Liver (tissue), 9 donors: ENCODE data around the gene SERPINI1. TPM values are rescaled to one million over a fixed set of nuclear protein-coding genes. Genes with fewer than 3 reads are reported as not detected.

Experiments
- DNase-seq: peaks from one replicate; pipeline ENCODE4 v3.0.0-alpha.2; 2017; ENCODE audit warnings: low spot score
- H3K27ac ChIP-seq, 2 donors: one replicate each; pipeline ENCODE4 v1.7.0; 2013; ENCODE audit warnings: inconsistent platforms in 2 of 2, low read length in 2 of 2, control low read depth in 1 of 2, low read depth in 1 of 2, mild to moderate bottlenecking in 1 of 2
- H3K27me3 ChIP-seq, 4 donors: one replicate each; pipeline versions ENCODE4 v1.6.1 to v1.7.0; 2013; ENCODE audit warnings: low read length in 3 of 4, inconsistent platforms in 1 of 4, mild to moderate bottlenecking in 1 of 4, moderate library complexity in 1 of 4; ENCODE audit not compliant: control insufficient read depth in 4 of 4, insufficient read depth in 4 of 4
- H3K36me3 ChIP-seq, 4 donors: one replicate each; pipeline versions ENCODE4 v1.6.1 to v1.7.0; 2013; ENCODE audit warnings: low read length in 3 of 4, mild to moderate bottlenecking in 3 of 4, low read depth in 1 of 4, moderate library complexity in 1 of 4; ENCODE audit not compliant: control insufficient read depth in 4 of 4, insufficient read depth in 3 of 4
- H3K4me1 ChIP-seq, 4 donors: one replicate each; pipeline versions ENCODE4 v1.6.1 to v1.7.0; 2013; ENCODE audit warnings: low read length in 3 of 4, mild to moderate bottlenecking in 3 of 4, moderate library complexity in 1 of 4; ENCODE audit not compliant: control insufficient read depth in 4 of 4, insufficient read depth in 4 of 4
- H3K4me3 ChIP-seq, 3 donors: one replicate each; pipeline versions ENCODE4 v1.6.1 to v1.7.0; 2013; ENCODE audit warnings: low read length in 3 of 3, control low read depth in 1 of 3, low read depth in 1 of 3, mild to moderate bottlenecking in 1 of 3
- H3K9ac ChIP-seq, 2 donors: one replicate each; pipeline ENCODE4 v1.7.0; 2013; ENCODE audit warnings: low read length in 2 of 2, mild to moderate bottlenecking in 2 of 2, moderate library complexity in 2 of 2, control low read depth in 1 of 2, low read depth in 1 of 2
- H3K9me3 ChIP-seq, 4 donors: one replicate each; pipeline versions ENCODE4 v1.6.1 to v1.7.0; 2013; ENCODE audit warnings: low read length in 3 of 4; ENCODE audit not compliant: control insufficient read depth in 4 of 4
- EGR1 ChIP-seq, 2 donors: IDR thresholded peaks; 2 replicates each; pipeline ENCODE4 v1.6.1; 2016 to 2018; ENCODE audit warnings: antibody characterized with exemption in 2 of 2, low read depth in 2 of 2
- FOXA1 ChIP-seq: IDR thresholded peaks from 2 replicates; pipeline ENCODE4 v1.6.1; 2016; ENCODE audit warnings: antibody characterized with exemption
- FOXA2 ChIP-seq: IDR thresholded peaks from 2 replicates; pipeline ENCODE4 v1.6.1; 2016; ENCODE audit warnings: antibody characterized with exemption
- GABPA ChIP-seq, 2 donors: IDR thresholded peaks in 1 of 2; conservative IDR thresholded peaks in 1 of 2; 2 replicates each; pipeline ENCODE4 v1.6.1; 2016; ENCODE audit warnings: antibody characterized with exemption in 2 of 2, mild to moderate bottlenecking in 1 of 2, moderate library complexity in 1 of 2
- HNF4A ChIP-seq, 2 donors: conservative IDR thresholded peaks; 2 replicates each; pipeline ENCODE4 v1.6.1; 2016; ENCODE audit warnings: antibody characterized with exemption in 2 of 2, mild to moderate bottlenecking in 2 of 2
- HNF4G ChIP-seq: IDR thresholded peaks from 2 replicates; pipeline ENCODE4 v1.6.1; 2016; ENCODE audit warnings: antibody characterized with exemption
- JUND ChIP-seq, 2 donors: IDR thresholded peaks; 2 replicates each; pipeline ENCODE4 v1.6.1; 2016; ENCODE audit warnings: antibody characterized with exemption in 2 of 2
- MAX ChIP-seq: IDR thresholded peaks from 2 replicates; pipeline ENCODE4 v1.6.1; 2016; ENCODE audit warnings: antibody characterized with exemption
- NR2F2 ChIP-seq: IDR thresholded peaks from 2 replicates; pipeline ENCODE4 v1.6.1; 2016; ENCODE audit warnings: antibody characterized with exemption
- RAD21 ChIP-seq, 2 donors: IDR thresholded peaks; 2 replicates each; pipeline ENCODE4 v1.6.1; 2016; ENCODE audit warnings: antibody characterized with exemption in 2 of 2, mild to moderate bottlenecking in 2 of 2
- SP1 ChIP-seq: IDR thresholded peaks from 2 replicates; pipeline ENCODE4 v1.6.1; 2018; ENCODE audit warnings: antibody characterized with exemption, mild to moderate bottlenecking
- TAF1 ChIP-seq: conservative IDR thresholded peaks from 2 replicates; pipeline ENCODE4 v1.6.1; 2016; ENCODE audit warnings: antibody characterized with exemption, mild to moderate bottlenecking
- YY1 ChIP-seq: IDR thresholded peaks from 2 replicates; pipeline ENCODE4 v1.6.1; 2016; ENCODE audit warnings: antibody characterized with exemption, mild to moderate bottlenecking
- WGBS: extraction: QIAGEN DNeasy Blood & Tissue Kit; methylation state at CpG from one replicate; pipeline ENCODE4 v1.1.7; 2013; 5-methylcytosine and 5-hydroxymethylcytosine counted together
- polyA plus RNA-seq, 2 donors: library from polyadenylated mRNA; stranded (reverse) in 1 of 2; unstranded in 1 of 2; fragments of 200-250 nt in 1 of 2; fragments of >200 nt in 1 of 2; fragmentation: Nextera tagmentation in 1 of 2; extraction: Ambion mirVana in 1 of 2; gene quantifications; one replicate each; pipeline versions ENCODE4 v1.2.1 to v1.2.3, GENCODE V29; 2013 to 2015
- total RNA-seq, 2 donors: library from RNA; depleted of rRNA; stranded (reverse); fragments of >200 nt; gene quantifications; one replicate each; pipeline ENCODE4 v1.2.3, GENCODE V29; 2014
- TF ChIP-seq, protein P1 (sequence below): IDR thresholded peaks from 2 replicates; pipeline ENCODE4 v1.6.1; 2016; ENCODE audit warnings: antibody characterized with exemption, mild to moderate bottlenecking
- TF ChIP-seq, protein P2 (sequence below): IDR thresholded peaks from 2 replicates; pipeline ENCODE4 v1.6.1; 2016; ENCODE audit warnings: antibody characterized with exemption
- TF ChIP-seq, protein P3 (sequence below): IDR thresholded peaks from 2 replicates; pipeline ENCODE4 v1.6.1; 2016; ENCODE audit warnings: antibody characterized with exemption
- donor health status: healthy.
- donor health status: healthy.
- donor health status: healthy.
- donor health status: healthy.
- donor health status: healthy.

Gene SERPINI1
- total and polyA plus RNA-seq, 4 donors = 0.90 to 23.6 (median 1.9) TPM

- DNase-seq = no peak
- H3K36me3 ChIP-seq = no peaks in the 10 kb centered on the region
- H3K9me3 ChIP-seq = peaks cover 0 to 4% (median 0%) of the 10 kb centered on the region in 4 donors
- WGBS = 77% methylated on average over 3 of the region's 3 CpGs
- no peak overlapping the region for H3K4me3 ChIP-seq
- no peaks in the 10 kb centered on the region for H3K4me1 ChIP-seq
- no peak overlapping the region for H3K27ac ChIP-seq
- no peak overlapping the region for H3K9ac ChIP-seq
- TF ChIP-seq GABPA (IDR thresholded peaks at IDR 0.05 in 1 of 2, conservative IDR thresholded peaks at IDR 0.05 in 1 of 2) (no peak), TAF1 (no peak), RAD21 (IDR thresholded peaks at IDR 0.05) (no peak), MAX (no peak), SP1 (no peak), JUND (IDR thresholded peaks at IDR 0.05) (no peak), EGR1 (IDR thresholded peaks at IDR 0.05; ENCODE audit: low read depth in 2 of 2) (no peak), YY1 (no peak)
- TF ChIP-seq, protein P1, sequence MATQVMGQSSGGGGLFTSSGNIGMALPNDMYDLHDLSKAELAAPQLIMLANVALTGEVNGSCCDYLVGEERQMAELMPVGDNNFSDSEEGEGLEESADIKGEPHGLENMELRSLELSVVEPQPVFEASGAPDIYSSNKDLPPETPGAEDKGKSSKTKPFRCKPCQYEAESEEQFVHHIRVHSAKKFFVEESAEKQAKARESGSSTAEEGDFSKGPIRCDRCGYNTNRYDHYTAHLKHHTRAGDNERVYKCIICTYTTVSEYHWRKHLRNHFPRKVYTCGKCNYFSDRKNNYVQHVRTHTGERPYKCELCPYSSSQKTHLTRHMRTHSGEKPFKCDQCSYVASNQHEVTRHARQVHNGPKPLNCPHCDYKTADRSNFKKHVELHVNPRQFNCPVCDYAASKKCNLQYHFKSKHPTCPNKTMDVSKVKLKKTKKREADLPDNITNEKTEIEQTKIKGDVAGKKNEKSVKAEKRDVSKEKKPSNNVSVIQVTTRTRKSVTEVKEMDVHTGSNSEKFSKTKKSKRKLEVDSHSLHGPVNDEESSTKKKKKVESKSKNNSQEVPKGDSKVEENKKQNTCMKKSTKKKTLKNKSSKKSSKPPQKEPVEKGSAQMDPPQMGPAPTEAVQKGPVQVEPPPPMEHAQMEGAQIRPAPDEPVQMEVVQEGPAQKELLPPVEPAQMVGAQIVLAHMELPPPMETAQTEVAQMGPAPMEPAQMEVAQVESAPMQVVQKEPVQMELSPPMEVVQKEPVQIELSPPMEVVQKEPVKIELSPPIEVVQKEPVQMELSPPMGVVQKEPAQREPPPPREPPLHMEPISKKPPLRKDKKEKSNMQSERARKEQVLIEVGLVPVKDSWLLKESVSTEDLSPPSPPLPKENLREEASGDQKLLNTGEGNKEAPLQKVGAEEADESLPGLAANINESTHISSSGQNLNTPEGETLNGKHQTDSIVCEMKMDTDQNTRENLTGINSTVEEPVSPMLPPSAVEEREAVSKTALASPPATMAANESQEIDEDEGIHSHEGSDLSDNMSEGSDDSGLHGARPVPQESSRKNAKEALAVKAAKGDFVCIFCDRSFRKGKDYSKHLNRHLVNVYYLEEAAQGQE = no peak
- no peaks in the 10 kb centered on the region for H3K27me3 ChIP-seq
These were observed 37.5 kb downstream of the SERPINI1 start for GRCh38 chr3:167772992-167773391.

GRCh38 chr3:167773584-167773983 is 38.1 kb downstream of the SERPINI1 start:
- Histone ChIP-seq H3K4me1 (no peaks in the 10 kb centered on the region), H3K9me3 (peaks cover 0 to 9% (median 3%) of the 10 kb centered on the region in 4 donors), H3K36me3 (no peaks in the 10 kb centered on the region), H3K27me3 (peaks cover 0 to under 1% (median 0%) of the 10 kb centered on the region in 4 donors), H3K27ac (no peak overlapping the region), H3K9ac (no peak overlapping the region), H3K4me3 (no peak overlapping the region)
- no peak for TF ChIP-seq HNF4G
- TF ChIP-seq, protein P2, sequence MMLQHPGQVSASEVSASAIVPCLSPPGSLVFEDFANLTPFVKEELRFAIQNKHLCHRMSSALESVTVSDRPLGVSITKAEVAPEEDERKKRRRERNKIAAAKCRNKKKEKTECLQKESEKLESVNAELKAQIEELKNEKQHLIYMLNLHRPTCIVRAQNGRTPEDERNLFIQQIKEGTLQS = no peak
- TF ChIP-seq YY1 = no peak
- TF ChIP-seq, protein P3, sequence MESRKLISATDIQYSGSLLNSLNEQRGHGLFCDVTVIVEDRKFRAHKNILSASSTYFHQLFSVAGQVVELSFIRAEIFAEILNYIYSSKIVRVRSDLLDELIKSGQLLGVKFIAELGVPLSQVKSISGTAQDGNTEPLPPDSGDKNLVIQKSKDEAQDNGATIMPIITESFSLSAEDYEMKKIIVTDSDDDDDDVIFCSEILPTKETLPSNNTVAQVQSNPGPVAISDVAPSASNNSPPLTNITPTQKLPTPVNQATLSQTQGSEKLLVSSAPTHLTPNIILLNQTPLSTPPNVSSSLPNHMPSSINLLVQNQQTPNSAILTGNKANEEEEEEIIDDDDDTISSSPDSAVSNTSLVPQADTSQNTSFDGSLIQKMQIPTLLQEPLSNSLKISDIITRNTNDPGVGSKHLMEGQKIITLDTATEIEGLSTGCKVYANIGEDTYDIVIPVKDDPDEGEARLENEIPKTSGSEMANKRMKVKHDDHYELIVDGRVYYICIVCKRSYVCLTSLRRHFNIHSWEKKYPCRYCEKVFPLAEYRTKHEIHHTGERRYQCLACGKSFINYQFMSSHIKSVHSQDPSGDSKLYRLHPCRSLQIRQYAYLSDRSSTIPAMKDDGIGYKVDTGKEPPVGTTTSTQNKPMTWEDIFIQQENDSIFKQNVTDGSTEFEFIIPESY = no peak
- TF ChIP-seq NR2F2 = no peak
- TF ChIP-seq RAD21 (IDR thresholded peaks at IDR 0.05) = no peak
- TF ChIP-seq, protein P1 = no peak
- TF ChIP-seq FOXA1 = no peak
- TF ChIP-seq GABPA (IDR thresholded peaks at IDR 0.05 in 1 of 2, conservative IDR thresholded peaks at IDR 0.05 in 1 of 2) = no peak
- TF ChIP-seq JUND (IDR thresholded peaks at IDR 0.05) = no peak
- no peak for TF ChIP-seq HNF4A (conservative IDR thresholded peaks at IDR 0.05)
- no peak for TF ChIP-seq FOXA2
- no peak for TF ChIP-seq EGR1 (IDR thresholded peaks at IDR 0.05; ENCODE audit: low read depth in 2 of 2)
- no peak for TF ChIP-seq MAX
- no peak for TF ChIP-seq SP1
- WGBS = 80% methylated on average over 1 of the region's 1 CpG
- no peak for DNase-seq
